Skin epidermis (tissue), 12 donors: ENCODE results near the gene OR2AK2.

ENCODE experiments used
- H3K27ac ChIP-seq, 21 experiments: fragments of 200-600 bp; sonication (generic) in 11 of 21; one replicate each; pipeline ENCODE4 v1.5.0; 2020; ENCODE audit warnings: mild to moderate bottlenecking in 3 of 21, inconsistent platforms in 2 of 21, moderate library complexity in 2 of 21
- H3K4me3 ChIP-seq, 7 experiments: fragments of 200-600 bp; sonication (generic) in 2 of 7; one replicate each; pipeline ENCODE4 v1.5.0; 2020; ENCODE audit warnings: inconsistent platforms in 2 of 7, mild to moderate bottlenecking in 2 of 7, moderate library complexity in 1 of 7

The OR2AK2 gene

GRCh38 chr1:247964933-247965332 lies at the start of gene OR2AK2:
Gene OR2AK2 (plus strand): TSS chr1:247965233. CDS start chr1:247965377, 144 bp downstream.
- no peak within 1 kb of the TSS for H3K4me3 ChIP-seq
- H3K27ac ChIP-seq: peak within 1 kb of the TSS in 1 of 21 experiments; percentile 33

- H3K27ac ChIP-seq: no peak within 1 kb of the TSS
- no peak within 1 kb of the TSS for H3K4me3 ChIP-seq
Observed at GRCh38 chr1:247919952-247920351, 45.1 kb upstream of the OR2AK2 start, which contains the start of gene OR2T8. Gene OR2T8 (plus strand): TSS chr1:247920252. CDS start chr1:247921018, 766 bp downstream.

- Histone ChIP-seq H3K27ac (no peak overlapping the region), H3K4me3 (no peak overlapping the region)
Observed at GRCh38 chr1:247923941-247924340, 41.1 kb upstream of the OR2AK2 start.

- H3K27ac ChIP-seq: no peak within 1 kb of the TSS
Observed at GRCh38 chr1:247924868-247925267, 40.2 kb upstream of the OR2AK2 start, which contains the start of gene OR2AJ1. Gene OR2AJ1 (plus strand): TSS chr1:247924889. CDS start chr1:247933769, 8,880 bp downstream.

GRCh38 chr1:247933989-247934388 lies 31.0 kb upstream of the OR2AK2 start:
- H3K4me3 ChIP-seq: no peak overlapping the region
- H3K27ac ChIP-seq: no peak overlapping the region

More at GRCh38 chr1:247924868-247925267, 40.2 kb upstream of the OR2AK2 start, which contains the start of gene OR2AJ1:
- no peak within 1 kb of the TSS for H3K4me3 ChIP-seq

- Histone ChIP-seq H3K4me3 (no peak overlapping the region), H3K27ac (no peak overlapping the region)
Observed at GRCh38 chr1:247935781-247936180, 29.3 kb upstream of the OR2AK2 start.

- H3K4me3 ChIP-seq: no peak overlapping the region
Observed at GRCh38 chr1:247936415-247936814, 28.6 kb upstream of the OR2AK2 start.

GRCh38 chr1:247936965-247937734 lies 27.9 kb upstream of the OR2AK2 start:
- peak overlapping the region in 2 of 21 experiments; percentile 21 to 47 for H3K27ac ChIP-seq
- H3K4me3 ChIP-seq: peak overlapping the region in 5 of 7 experiments; percentile 15 to 46 (median 28)

More at GRCh38 chr1:247936415-247936814, 28.6 kb upstream of the OR2AK2 start:
- no peak overlapping the region for H3K27ac ChIP-seq

GRCh38 chr1:247942624-247943023 lies 22.4 kb upstream of the OR2AK2 start:
- H3K27ac ChIP-seq: no peak overlapping the region

GRCh38 chr1:247948558-247948957 lies 16.5 kb upstream of the OR2AK2 start, which contains the start of gene OR2L8:
Gene OR2L8 (plus strand): TSS chr1:247948858. CDS start chr1:247948858, 0 bp downstream.
- Histone ChIP-seq H3K4me3 (no peak within 1 kb of the TSS), H3K27ac (no peak within 1 kb of the TSS)

More at GRCh38 chr1:247942624-247943023, 22.4 kb upstream of the OR2AK2 start:
- no peak overlapping the region for H3K4me3 ChIP-seq

GRCh38 chr1:247953408-247953807 lies 11.6 kb upstream of the OR2AK2 start:
- no peak overlapping the region for H3K27ac ChIP-seq
- H3K4me3 ChIP-seq: no peak overlapping the region

- peak overlapping the region in 1 of 21 experiments; percentile 46 for H3K27ac ChIP-seq
Observed at GRCh38 chr1:247961791-247962190, 3.2 kb upstream of the OR2AK2 start.

GRCh38 chr1:247962911-247963588 lies 2.0 kb upstream of the OR2AK2 start:
- H3K27ac ChIP-seq: peak overlapping the region in 2 of 21 experiments; percentile 47 to 78

More at GRCh38 chr1:247961791-247962190, 3.2 kb upstream of the OR2AK2 start:
- no peak overlapping the region for H3K4me3 ChIP-seq

GRCh38 chr1:247966532-247967204 lies 1.6 kb downstream of the OR2AK2 start:
- H3K27ac ChIP-seq: no peak overlapping the region
- no peak overlapping the region for H3K4me3 ChIP-seq

More at GRCh38 chr1:247962911-247963588, 2.0 kb upstream of the OR2AK2 start:
- H3K4me3 ChIP-seq: no peak overlapping the region

GRCh38 chr1:247992986-247993385 lies 28.0 kb downstream of the OR2AK2 start:
- Histone ChIP-seq H3K4me3 (no peak overlapping the region), H3K27ac (no peak overlapping the region)

GRCh38 chr1:247998811-247999210 lies 33.8 kb downstream of the OR2AK2 start:
- Histone ChIP-seq H3K27ac (no peak overlapping the region), H3K4me3 (no peak overlapping the region)

- Histone ChIP-seq H3K27ac (no peak overlapping the region), H3K4me3 (no peak overlapping the region)
Observed at GRCh38 chr1:248000169-248000568, 35.1 kb downstream of the OR2AK2 start.

GRCh38 chr1:248007778-248008177 lies 42.7 kb downstream of the OR2AK2 start:
- no peak overlapping the region for H3K27ac ChIP-seq
- no peak overlapping the region for H3K4me3 ChIP-seq

GRCh38 chr1:248009681-248010080 lies 44.6 kb downstream of the OR2AK2 start:
- Histone ChIP-seq H3K27ac (no peak overlapping the region), H3K4me3 (no peak overlapping the region)

- Histone ChIP-seq H3K27ac (no peak within 1 kb of the TSS), H3K4me3 (no peak within 1 kb of the TSS)
Observed at GRCh38 chr1:248013229-248013710, 48.2 kb downstream of the OR2AK2 start, which contains the start of gene OR2L5. Gene OR2L5 (plus strand): TSS chr1:248013660. CDS start chr1:248021948, 8,288 bp downstream.
